Activated T-cell treated with anti-CD3 and anti-CD28 coated beads, Interleukin-2, amount 50 U/mL, for 48 hours (primary cell): ENCODE data around the gene LINGO1.

Experiments used
- DNase-seq, 2 experiments: peaks; one replicate each; pipeline ENCODE4 v3.0.0-alpha.2; 2020

Gene LINGO1

DNA sequence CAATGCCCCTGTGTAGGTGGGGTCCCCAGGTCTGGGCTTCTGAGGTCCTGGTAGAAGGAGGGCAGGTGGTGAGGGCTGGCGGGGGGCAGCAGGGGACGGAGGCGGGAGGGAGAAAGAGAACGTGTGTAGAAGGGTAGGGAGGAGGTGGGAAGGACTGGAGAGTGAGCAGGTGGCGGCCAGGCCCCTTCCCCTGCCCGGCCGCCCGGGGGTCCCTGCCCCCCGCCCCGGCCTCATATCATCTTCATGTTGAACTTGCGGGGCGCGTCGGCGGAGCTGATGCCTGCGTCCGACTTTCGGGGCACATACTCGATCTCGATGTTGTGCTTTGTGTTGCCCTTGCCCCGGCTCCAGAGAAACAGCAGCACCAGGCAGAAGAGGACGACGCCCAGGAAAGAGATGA, 18.9 kb downstream of the LINGO1 start:
- DNase-seq = no peak

DNA sequence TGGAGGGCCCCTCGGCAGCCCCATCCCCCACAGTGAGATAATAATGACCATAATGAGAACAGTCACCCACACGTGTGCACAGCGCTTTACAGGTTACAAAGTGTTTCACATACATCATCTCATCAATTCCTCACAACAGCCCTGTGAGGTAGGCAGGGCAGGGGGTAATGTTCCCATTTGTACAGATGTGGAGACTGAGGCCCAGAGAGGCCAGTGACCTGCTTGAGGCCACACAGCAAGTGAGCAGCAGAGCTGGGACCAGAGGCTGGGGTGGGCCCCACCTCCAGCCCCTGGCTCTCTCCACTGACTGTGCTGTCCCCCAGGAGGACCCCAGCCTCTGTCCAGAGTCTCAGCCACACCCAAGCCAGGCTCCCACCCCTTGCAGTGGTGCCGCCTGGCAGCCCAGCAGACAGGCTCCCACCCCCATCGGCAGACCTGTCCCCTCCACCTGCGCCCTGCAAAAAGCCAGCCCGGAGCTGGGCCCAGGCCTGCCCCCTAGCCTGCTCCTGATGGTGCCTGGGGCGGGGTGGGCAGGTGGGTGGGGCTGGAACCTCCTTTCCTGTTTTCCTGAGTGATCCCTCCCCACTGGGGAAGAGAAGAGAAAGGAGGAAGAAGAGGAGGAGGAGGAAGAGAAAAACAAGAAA, 19.6 kb downstream of the LINGO1 start:
- DNase-seq = no peak

DNA sequence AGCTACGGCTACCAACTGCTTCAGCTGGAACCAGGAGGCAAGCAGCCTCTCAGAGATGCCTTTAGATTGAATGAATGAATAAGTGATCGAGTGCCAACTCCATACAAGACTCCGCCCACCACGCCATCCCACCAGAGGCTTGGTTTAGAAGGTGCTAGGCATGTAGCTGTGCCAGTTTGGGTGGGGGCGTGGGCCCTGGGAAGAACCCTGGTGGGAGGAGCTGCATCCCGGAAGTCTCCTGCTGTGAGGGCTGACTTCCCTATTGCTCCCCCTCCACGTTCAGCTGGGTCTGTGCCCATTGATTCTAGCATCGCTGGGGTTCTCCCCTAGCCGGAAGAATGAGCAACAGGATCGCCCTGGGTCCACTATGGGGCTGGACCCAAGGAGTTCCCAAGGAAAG, 20.9 kb downstream of the LINGO1 start:
- no peak for DNase-seq

DNA sequence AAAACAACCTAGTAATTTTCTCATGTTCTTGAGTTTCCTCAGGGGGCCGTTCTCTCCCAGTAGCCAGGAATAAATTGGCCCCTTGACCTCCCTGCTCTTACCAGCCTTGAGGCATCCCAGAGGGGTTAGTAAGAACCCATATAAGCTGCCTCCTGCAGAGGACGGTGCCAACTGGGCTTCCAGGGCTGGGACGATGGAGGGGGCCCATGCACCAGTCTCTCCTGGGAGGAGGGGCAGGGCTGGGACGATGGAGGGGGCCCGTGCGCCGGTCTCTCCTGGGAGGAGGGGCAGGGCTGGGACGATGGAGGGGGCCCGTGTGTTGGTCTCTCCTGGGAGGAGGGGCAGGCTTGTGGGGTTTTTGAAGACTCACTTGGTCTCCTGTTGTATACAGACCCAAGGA, 22.0 kb downstream of the LINGO1 start:
- no peak for DNase-seq

DNA sequence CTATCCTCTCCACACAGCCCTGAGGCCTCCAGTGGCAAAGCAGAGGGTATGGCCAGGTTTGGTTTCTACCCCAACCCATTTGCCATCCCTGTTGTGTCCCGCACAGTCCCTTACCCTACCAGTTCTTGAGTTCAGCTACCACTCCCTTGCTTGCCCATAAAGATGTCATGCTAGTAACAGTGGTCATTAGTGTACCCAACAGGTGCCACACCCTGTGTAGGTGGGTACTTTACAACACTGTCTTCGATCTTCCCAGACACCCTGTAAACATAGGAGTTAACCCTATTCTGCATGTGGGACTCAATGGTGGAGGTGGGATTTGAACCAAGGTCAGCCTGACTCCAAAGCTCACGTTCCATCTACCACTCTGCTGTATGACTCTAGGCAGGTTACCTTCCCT, 23.2 kb downstream of the LINGO1 start:
- no peak for DNase-seq

DNA sequence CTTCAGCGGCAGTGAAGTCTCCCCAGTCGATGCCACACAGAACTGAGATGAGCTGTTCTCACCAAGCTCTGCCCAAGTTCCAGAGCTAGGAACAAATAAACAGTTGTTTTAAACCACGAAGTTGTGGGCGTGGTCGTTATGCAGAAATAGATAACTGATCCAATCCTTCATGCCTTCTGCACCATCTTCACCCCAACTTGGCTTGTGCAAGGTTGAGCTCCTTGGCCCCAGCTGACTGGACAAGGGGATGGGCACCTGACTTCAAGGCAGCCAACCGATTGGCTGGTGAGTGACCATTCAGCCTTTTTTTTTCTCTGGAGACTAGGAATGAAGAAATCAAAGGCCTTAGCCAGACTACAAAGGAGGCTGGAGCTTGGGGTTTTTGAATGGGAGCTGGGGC, 23.9 kb downstream of the LINGO1 start:
- DNase-seq = no peak

DNA sequence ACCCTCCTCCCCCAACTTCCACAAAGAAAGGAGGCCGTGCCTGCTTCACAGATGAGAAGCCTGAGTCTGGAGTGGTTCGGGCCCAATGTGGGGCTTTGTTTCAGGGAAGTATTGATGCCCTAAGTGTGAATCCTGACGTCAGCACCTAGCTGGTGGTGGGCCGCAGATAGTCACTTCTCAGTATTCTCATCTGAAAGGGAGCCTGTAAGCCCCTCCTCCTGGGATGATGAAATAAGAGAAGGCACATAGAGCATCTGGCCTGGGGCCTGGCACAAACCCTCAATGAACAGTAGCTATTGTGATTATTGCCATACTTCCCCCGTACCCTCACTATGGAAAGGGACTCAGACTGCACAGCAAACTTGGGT, 24.8 kb downstream of the LINGO1 start:
- DNase-seq = no peak

DNA sequence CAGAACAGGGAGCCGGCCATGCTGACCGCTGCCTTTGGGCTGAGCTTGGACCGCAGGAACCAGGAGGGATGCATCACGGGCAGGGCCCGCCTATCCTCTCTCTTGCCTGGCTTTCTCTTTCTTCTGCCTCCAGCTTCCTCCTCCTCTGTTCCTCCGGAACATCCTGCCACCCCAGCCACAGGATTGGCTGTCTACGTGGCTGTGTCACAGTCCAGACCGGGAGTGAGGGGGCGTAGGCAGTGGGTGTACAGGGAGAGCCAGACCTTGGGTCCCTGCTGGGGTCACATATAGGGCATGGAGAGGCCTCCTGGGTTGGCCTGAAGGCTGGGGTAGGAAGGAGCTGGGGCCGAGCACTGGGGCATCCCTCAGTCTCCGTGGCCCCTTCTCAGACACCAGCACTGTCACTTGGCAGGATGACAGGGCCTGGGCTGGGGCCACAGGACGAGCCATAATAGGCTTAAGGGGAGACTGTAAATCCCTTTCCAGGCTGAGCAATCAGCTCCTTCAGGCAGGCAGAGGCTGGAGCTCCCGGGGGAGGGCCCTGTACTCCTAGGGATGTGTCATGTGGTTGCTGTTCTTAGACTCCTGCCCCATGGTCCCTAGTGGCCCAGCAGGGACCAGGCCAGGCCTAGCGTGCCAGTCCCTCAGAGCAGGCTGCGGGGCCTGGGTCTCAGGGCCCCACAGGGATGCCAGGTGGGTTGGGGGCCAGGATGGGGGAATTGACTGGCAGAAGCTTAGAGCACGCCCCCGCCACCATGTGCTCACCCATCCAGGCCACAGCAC, 25.4 kb downstream of the LINGO1 start:
- DNase-seq = no peak

DNA sequence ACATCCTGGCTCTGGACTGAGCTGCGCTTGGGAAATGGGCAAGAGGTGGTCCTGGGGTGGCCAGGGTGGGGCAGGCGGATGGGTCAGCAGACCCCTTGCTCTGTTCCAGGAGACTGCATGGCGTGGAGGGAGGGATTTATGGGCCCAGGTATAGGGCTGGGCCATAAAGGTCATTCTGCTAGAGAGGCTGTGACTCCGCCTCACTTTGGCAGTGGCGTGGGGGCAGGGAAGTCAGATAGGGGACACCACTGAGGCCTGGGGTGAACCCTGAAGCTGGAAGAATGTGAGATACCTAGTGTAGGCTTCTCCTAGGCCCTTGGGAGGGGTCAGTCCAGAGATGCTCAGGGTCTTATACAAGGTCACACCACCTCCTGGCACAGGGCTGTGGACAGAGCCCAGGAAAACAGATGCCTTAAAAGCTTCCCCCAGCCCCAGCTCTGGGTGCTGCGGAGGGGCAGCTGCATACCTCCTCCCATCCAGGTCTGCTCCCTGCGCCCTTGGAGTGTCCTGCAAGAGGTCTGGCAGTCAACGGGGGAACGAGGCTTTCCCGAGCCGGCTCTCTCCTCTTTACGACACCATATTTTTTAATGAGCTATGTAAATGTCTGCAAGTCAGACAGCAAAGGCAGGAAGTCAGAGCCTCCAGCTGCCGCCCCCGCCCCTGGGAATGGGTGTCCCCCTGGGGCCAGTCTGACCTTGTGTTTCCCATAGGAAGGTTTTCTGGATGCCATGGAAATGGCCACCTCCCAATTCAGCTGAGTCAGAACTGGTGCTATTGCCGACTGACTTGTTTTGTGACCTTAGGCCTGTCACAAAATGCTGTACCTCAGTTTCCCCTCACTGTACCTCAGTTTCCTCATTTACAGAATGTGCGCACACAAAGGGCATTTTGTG, 26.3 kb downstream of the LINGO1 start:
- DNase-seq = no peak

DNA sequence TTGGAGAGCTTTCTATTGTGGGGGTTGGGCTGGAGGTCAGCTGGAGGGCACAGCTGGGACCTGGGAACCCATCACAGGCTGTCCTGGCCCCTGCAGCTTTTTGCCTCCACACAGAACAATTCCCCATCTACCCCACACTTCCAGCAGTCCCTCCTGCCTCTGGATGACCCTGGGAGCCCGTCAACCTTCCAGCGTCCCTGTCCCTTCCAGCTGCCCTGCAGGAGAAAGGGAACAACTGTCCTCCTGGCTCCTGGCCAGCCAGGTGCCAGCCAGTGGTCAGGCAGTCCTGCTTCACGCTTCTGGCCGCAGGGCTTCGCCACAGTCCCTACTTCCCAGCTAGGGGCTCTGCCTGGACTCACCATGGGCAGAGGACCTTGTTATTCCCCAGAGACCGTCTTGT, 27.2 kb downstream of the LINGO1 start:
- no peak for DNase-seq

DNA sequence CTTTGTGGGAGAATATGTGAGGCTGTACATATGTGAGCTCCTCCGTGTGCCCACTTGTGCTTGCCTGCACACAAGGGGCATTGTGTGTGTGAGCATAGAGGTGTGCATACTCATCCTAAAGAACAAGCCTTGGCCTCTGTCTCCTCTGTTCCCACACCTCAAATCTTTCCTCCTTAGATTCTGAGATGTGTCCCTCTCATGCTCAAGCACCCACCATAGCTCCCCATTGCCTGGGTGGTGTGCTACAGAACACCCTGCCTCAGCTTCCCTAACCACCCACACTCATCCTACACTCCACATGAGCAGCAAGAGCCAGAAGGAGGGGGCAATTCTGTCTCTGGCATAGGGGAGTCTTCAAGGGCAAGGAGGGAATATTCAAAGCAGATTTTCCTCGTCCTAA, 27.7 kb downstream of the LINGO1 start:
- DNase-seq = no peak

DNA sequence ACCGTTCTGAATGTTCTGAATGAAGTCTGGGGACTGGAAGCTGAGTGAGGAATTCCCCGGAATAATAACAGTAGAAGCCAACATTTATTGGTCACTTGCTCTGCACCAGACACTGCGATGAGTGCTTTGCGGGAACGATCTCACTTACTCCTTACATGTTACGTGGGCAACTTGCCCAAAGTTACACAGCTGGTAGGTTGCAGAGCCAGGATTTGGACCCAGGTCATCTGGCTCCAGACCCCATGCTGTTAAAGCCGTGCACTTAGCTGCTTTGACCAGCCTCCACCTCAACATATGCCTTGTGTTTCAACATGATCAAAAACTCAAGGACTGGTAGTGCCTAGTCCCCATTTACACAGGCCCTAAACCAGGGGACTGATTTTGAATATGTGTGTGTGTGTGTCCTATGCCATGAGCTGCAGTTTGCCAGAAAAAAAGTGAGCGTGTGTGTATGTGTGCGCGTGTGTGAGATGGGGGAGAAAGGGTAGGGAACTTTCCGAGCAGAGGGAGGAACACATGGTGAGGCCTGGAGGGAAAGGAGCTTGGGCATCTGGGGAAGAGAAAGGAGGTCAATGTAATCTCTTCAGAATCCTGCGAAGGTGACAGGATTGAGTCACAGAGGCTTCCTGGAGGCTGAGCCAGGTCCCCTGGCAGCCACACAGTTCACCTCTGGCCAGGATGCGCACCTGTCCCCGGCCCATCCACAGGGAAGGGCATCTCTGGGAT, 28.9 kb downstream of the LINGO1 start:
- no peak for DNase-seq

DNA sequence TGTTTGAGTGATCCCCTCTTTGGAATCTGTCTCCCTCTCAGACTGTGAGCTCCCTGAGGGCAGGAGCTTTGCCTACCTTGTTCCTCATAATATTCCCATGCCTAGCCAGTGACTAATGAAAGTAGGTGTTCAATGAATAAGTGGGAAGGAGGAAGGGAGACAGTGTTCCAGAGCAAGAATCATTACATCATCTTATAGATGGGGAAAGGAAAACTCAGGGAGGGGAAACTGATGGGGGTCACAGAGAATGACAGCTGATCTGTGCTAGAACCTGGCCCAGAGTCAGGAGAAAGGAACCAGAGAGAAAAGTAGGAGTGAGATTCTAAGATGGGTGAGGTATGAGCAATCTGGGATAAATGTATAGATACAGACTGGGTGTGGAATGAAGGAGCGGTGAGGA, 29.9 kb downstream of the LINGO1 start:
- DNase-seq = no peak

DNA sequence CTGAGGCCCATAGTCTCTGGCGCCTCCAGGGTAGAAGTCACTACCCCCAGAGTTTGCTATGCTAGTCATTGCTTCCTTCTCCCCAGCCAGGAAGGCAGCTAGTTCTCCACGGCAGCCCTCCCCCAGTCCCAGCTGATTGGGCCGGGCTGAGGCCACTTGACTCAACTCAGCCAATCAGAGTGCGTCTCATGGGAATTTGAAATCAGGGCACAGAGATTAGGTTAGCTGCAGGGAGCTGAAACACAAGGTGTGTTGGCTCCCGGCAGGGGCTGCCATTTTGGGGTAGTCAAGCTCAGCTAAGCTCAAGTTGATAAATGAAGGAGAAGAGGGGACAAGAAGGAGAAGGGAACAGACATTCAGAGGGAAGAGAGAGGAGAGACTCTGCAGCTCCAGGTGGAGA, 32.8 kb downstream of the LINGO1 start:
- peak in 1 of 2 experiments; percentile 19 for DNase-seq

DNA sequence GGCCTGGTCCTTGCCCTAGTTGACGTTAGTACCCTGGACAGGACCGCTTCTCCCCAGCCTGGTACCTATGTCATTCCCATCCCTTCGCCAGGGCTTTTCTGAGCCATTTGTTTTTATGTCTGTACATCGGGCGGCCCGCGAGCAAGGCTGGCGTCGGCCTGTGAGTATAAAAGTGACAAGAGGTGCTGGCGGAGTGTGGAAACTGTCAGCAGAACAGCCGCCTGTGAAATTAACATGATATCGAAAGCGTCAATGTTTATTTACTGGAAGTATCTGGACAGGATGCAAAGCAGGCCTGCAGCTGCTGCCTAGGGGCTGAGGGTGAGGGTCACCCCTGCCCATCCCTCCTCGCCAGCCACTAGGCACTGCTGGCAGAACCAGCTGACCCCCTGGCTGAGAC, 33.4 kb downstream of the LINGO1 start:
- DNase-seq = no peak

DNA sequence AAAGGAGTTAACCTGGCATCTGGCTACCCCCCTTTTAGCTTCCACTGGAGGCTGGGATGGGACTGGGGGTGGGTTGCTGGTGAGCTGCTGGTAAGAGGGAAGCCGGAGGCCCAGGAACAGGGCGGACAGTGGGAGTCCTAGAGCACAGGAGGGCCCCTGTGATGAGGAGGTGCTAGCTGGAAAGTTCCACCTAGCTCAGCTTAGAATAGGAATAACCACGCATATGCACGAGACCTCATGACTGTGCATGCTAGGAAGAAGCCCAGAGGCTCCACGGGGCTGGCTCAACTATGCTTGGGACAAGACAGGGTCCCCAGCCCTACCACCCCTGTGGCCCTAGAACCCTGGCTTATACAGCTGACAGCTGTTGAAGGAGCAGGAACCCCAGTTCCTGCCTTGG, 34.1 kb downstream of the LINGO1 start:
- DNase-seq = no peak

DNA sequence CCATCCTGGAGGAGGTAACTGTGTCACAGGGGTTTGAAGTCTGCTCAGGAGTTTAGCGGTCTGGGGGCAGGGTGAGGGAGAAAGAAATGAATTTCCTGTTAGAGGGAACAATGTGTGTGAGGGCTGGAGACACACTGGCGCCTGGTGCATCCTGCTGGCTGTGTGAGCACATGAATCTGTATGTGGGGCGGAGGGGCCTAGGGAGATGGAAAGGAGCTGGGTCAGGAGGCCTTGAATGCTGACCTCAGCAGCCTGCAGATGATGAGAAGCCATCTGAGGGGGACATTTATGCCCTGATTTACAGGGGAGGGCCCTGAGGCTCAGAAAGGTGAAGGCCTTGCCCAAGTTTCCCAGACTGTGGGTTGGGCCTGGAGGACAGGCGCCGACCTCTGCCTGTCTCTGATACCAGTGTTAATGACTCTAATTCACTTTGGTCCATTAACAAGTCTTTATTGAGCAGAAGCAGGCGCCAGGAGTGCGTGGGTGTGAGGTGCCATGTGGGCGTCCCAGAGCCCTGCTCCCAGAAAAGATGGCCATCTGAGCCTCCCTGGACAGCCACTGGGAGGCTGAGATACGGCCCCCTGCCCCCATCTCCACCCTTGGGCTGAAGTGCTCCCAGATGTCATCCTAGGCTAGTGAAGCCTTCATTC, 34.8 kb downstream of the LINGO1 start:
- no peak for DNase-seq

DNA sequence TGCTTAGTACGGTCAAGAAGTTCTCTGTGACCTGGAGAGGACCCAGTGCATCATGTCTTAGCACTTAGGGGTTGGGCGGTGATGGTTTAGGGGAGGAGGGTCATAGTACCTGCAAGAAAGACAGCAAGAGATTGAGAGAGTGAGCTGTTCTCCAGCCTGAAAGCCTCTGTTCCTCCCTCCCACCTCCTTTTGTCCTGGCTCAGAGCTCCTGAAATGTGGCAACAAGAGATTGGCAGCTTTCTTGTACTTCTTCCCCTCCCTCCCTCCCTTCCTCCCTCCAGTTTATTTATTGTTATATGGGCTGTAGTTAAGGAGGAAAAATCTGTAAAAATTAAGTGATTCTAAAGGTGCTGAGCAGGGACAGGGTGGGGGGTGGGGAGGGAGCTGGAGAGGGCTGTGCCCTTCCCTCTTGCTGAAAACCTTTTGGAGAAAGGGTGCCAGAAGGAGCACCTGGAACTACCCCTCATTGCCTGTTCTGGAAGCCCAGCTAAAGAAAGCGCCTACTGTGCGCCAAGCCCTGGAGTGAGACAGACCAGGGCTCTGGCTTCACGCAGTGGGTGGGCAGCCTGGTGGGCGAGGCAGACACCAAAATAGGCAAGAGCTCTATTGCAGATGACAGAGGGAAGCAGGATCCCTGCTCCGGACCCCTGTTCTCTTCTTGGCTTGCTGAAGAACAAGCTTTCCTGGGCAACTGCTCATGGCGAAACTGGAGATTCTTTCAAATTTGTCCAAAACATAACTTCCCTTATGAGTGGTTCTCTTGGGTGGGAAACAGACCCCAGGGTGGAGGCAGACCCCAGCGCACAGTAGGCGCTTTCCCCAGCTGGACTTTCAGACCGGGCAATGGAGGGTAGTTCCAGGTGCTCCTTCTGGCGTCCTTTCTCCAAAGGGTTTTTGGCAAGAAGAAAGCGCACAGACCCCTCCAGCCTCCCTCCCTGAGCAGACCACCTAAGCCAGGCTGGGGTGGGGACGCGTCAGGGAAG, 35.6 kb downstream of the LINGO1 start:
- no peak for DNase-seq

DNA sequence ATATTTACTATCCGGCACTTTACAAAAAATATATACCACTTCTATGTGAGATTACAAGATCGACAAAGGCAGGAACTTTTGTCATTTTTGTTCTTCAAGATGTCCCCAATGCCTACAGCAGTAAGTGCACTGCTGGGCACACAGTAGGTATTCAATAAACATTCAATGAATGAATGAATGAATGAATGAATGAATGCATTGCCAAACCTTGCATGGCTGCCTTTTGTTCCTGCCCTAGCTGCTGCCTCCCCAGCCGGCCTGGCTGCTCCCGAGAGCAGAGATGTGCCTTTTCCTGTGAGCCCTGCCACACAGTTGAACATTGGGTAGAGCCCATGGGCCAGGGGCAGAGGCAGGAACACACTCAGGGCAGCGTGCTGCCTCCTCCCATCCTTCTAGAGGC, 37.5 kb downstream of the LINGO1 start:
- DNase-seq = no peak

DNA sequence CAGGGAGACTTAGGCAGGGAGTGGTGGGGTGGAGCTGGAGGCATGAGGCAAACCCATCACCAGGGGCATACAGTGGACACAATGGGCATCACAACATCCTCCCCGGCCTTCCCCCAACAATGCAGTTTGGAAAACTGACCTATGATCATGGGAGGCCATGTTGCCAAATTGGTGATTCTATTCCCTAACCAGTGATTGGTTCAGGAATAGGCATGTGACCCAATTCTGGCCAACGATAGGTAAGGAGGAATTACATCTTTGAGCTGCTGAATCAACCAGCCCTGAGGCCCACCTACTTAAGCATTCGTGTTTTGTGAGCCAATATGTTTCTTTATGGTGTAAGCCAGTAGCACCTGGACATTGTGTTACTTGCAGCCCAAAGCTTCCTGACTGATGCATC, 40.0 kb downstream of the LINGO1 start:
- no peak for DNase-seq

DNA sequence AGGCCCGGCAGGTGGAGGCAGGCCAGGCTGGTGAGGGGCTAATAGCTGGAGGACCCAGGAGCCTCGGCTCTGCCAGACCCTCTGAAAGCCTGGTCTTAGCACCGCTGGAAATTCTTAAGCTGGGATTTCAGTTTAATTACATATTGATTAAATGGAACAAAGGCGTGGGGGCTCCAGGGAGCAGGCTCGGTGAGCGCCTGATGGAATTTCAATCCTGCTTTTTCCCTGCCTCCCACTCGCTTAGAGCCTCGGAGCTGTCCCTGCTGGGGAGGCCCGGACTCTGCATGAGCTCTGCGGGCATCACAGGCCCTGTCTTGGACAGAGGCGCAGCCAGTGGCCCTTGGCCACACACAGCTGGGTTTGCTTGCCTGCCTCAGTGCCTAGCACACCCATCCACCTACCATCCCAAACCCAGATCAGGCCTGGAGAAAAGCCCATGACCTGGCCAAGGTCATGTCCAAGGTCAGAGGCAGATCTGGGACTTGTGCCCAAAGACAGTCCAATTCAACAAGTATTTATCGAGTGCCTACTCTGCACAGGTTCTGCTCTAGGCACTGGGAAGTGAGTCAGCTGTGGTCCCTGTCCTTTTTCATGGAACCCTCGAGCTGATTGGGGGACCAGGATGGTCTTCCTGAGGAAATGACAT, 40.6 kb downstream of the LINGO1 start:
- DNase-seq = no peak
